H1 (cell line): ENCODE measurements around the gene KRTAP2-3. TPM values are rescaled to one million over a fixed set of nuclear protein-coding genes. Genes with fewer than 3 reads are reported as not detected.

ENCODE experiments used
- CTCF ChIA-PET: fragments of 300-600 bp; sonication (Branson Sonifier 250); formaldehyde crosslinking; loops from one replicate; lab custom pipeline; 2021; ENCODE audit not compliant: partially characterized antibody; lab: Charles Lee
- POLR2A ChIA-PET: fragments of 300-600 bp; sonication (Branson Sonifier 250); formaldehyde crosslinking; loops from one replicate; lab custom pipeline; 2021; ENCODE audit warnings: inconsistent platforms; ENCODE audit not compliant: partially characterized antibody; lab: Charles Lee
- DNase-seq, 2 experiments: peaks; one replicate each; pipeline versions ENCODE4 v3.0.0 to v3.0.0-alpha.2; 2010 to 2022; ENCODE audit warnings: low spot score in 2 of 2, low read depth in 1 of 2, mixed read lengths in 1 of 2
- FAIRE-seq: peaks from 2 replicates; lab custom pipeline; 2011; peaks lifted over from hg19 to GRCh38; lab: Jason Lieb, UNC
- H2AFZ ChIP-seq: 2 replicates; pipeline ENCODE4 v1.8.1; 2012; ENCODE audit warnings: low read length, inconsistent platforms
- H2AK5ac ChIP-seq: 2 replicates; pipeline ENCODE4 v1.6.1; 2013; ENCODE audit warnings: low read depth, low read length
- H2BK120ac ChIP-seq: replicated peaks from 2 replicates; pipeline ENCODE3; 2013; ENCODE audit warnings: low read depth, low read length, inconsistent platforms
- H2BK12ac ChIP-seq: 2 replicates; pipeline ENCODE4 v1.6.1; 2013; ENCODE audit warnings: low read depth, low read length
- H2BK15ac ChIP-seq: 2 replicates; pipeline ENCODE4 v1.6.1; 2013; ENCODE audit warnings: low read length
- H2BK20ac ChIP-seq: 2 replicates; pipeline ENCODE4 v1.6.1; 2013; ENCODE audit warnings: low read length
- H2BK5ac ChIP-seq: 2 replicates; pipeline ENCODE4 v1.6.1; 2013; ENCODE audit warnings: low read depth, low read length
- H3K14ac ChIP-seq: 2 replicates; pipeline ENCODE4 v1.6.1; 2013; ENCODE audit warnings: inconsistent platforms; ENCODE audit not compliant: insufficient read length
- H3K18ac ChIP-seq: 2 replicates; pipeline ENCODE4 v1.6.1; 2013; ENCODE audit warnings: low read length; ENCODE audit errors: extremely low read depth
- H3K23ac ChIP-seq: 2 replicates; pipeline ENCODE4 v1.6.1; 2013; ENCODE audit warnings: inconsistent platforms; ENCODE audit not compliant: insufficient read length
- H3K23me2 ChIP-seq: 2 replicates; pipeline ENCODE4 v1.6.1; 2013; ENCODE audit warnings: low read depth, low read length
- H3K27ac ChIP-seq: 2 replicates; pipeline ENCODE4 v1.6.1; 2011; ENCODE audit warnings: low read depth, low read length, inconsistent platforms
- H3K27me3 ChIP-seq, 4 experiments: replicated peaks in 1 of 4; 1 replicate in 1 of 4; 2 replicates in 3 of 4; pipeline versions ENCODE4 v1.6.1 to v1.8.1; 2011 to 2013; ENCODE audit warnings: low read length in 3 of 4, mild to moderate bottlenecking in 3 of 4, inconsistent platforms in 2 of 4, mixed read lengths in 2 of 4, moderate library complexity in 1 of 4; ENCODE audit not compliant: control insufficient read depth in 3 of 4, insufficient read depth in 3 of 4; ENCODE audit errors: extremely low read depth in 1 of 4
- H3K36me3 ChIP-seq, 4 experiments: 2 replicates each; pipeline versions ENCODE4 v1.6.1 to v1.8.1; 2011 to 2013; ENCODE audit warnings: mild to moderate bottlenecking in 4 of 4, low read length in 3 of 4, moderate library complexity in 2 of 4, control low read depth in 1 of 4, inconsistent platforms in 1 of 4; ENCODE audit not compliant: insufficient read depth in 4 of 4, control insufficient read depth in 2 of 4
- H3K4ac ChIP-seq: replicated peaks from 2 replicates; pipeline ENCODE3; 2013; ENCODE audit warnings: low read length, low read depth, mixed read lengths, inconsistent platforms; ENCODE audit not compliant: insufficient read length
- H3K4me1 ChIP-seq, 4 experiments: replicated peaks in 1 of 4; 1 replicate in 1 of 4; 2 replicates in 3 of 4; pipeline versions ENCODE4 v1.6.1 to v1.8.1; 2011 to 2013; ENCODE audit warnings: low read length in 3 of 4, inconsistent platforms in 2 of 4, mixed read lengths in 1 of 4; ENCODE audit not compliant: insufficient read depth in 4 of 4, control insufficient read depth in 3 of 4
- H3K4me2 ChIP-seq, 2 experiments: 2 replicates each; pipeline versions ENCODE4 v1.6.1 to v1.8.1; 2011 to 2013; ENCODE audit warnings: low read depth in 2 of 2, low read length in 2 of 2, control low read depth in 1 of 2, inconsistent platforms in 1 of 2, mild to moderate bottlenecking in 1 of 2; ENCODE audit not compliant: insufficient read depth in 1 of 2
- H3K4me3 ChIP-seq, 4 experiments: fragments of 200-600, 300-600 bp in 1 of 4; sonication (generic), shearing (Covaris generic), sonication (Bioruptor Twin) in 1 of 4; 2 replicates each; pipeline versions ENCODE4 v1.5.1 to v1.8.1; 2011 to 2016; ENCODE audit warnings: low read length in 4 of 4, low read depth in 3 of 4, control low read depth in 2 of 4, inconsistent platforms in 2 of 4, mild to moderate bottlenecking in 2 of 4, mixed read lengths in 1 of 4, moderate library complexity in 1 of 4; ENCODE audit not compliant: insufficient read depth in 2 of 4; ENCODE audit errors: extremely low read depth in 1 of 4
- H3K56ac ChIP-seq: replicated peaks from 2 replicates; pipeline ENCODE3; 2013; ENCODE audit warnings: low read depth, mild to moderate bottlenecking, mixed read lengths, low read length, inconsistent platforms; ENCODE audit not compliant: insufficient read length
- H3K79me1 ChIP-seq: 2 replicates; pipeline ENCODE4 v1.6.1; 2013; ENCODE audit warnings: low read depth, low read length, control low read depth
- H3K79me2 ChIP-seq, 2 experiments: 2 replicates each; pipeline versions ENCODE4 v1.6.1 to v1.8.1; 2012 to 2013; ENCODE audit warnings: low read length in 2 of 2, mild to moderate bottlenecking in 2 of 2, inconsistent platforms in 1 of 2; ENCODE audit not compliant: insufficient read depth in 2 of 2, control insufficient read depth in 1 of 2
- H3K9ac ChIP-seq, 4 experiments: replicated peaks in 1 of 4; 1 replicate in 1 of 4; 2 replicates in 3 of 4; pipeline versions ENCODE4 v1.6.1 to v1.8.1; 2011 to 2013; ENCODE audit warnings: low read depth in 3 of 4, low read length in 3 of 4, control low read depth in 2 of 4, mild to moderate bottlenecking in 2 of 4, moderate library complexity in 2 of 4, inconsistent platforms in 1 of 4; ENCODE audit errors: extremely low read depth in 1 of 4
- H3K9me3 ChIP-seq, 2 experiments: 2 replicates each; pipeline versions ENCODE4 v1.6.1 to v1.8.1; 2012 to 2013; ENCODE audit warnings: mild to moderate bottlenecking in 2 of 2, moderate library complexity in 2 of 2, control low read depth in 1 of 2, inconsistent platforms in 1 of 2, low read depth in 1 of 2, low read length in 1 of 2, mixed read lengths in 1 of 2; ENCODE audit not compliant: insufficient read depth in 2 of 2
- H4K20me1 ChIP-seq, 2 experiments: replicated peaks in 1 of 2; 2 replicates each; pipeline versions ENCODE3 to v1.8.1; 2011 to 2013; ENCODE audit warnings: inconsistent platforms in 2 of 2, low read length in 2 of 2, mild to moderate bottlenecking in 1 of 2; ENCODE audit not compliant: insufficient read depth in 2 of 2, control insufficient read depth in 1 of 2
- H4K5ac ChIP-seq: 2 replicates; pipeline ENCODE4 v1.6.1; 2013; ENCODE audit warnings: low read length, low read depth, mixed read lengths, inconsistent platforms; ENCODE audit not compliant: insufficient read length
- H4K8ac ChIP-seq: 2 replicates; pipeline ENCODE4 v1.8.0; 2013; ENCODE audit warnings: mild to moderate bottlenecking, moderate library complexity, low read length, inconsistent platforms; ENCODE audit not compliant: insufficient read depth; ENCODE audit errors: extremely low read depth
- H4K91ac ChIP-seq: replicated peaks from 2 replicates; pipeline ENCODE3; 2013; ENCODE audit warnings: low read length, mixed read lengths, inconsistent platforms; ENCODE audit not compliant: insufficient read length
- CBX5 ChIP-seq: fragments of 300-800, 300-1000 bp; sonication (generic); IDR thresholded peaks from 2 replicates; pipeline ENCODE4 v1.7.1; 2016; ENCODE audit warnings: antibody characterized with exemption, low read length, low read depth
- FOSL1 ChIP-seq: IDR thresholded peaks from 2 replicates; pipeline ENCODE4 v1.6.1; 2011; ENCODE audit warnings: mild to moderate bottlenecking, low read depth, low read length, moderate library complexity; ENCODE audit not compliant: insufficient read depth
- HDAC6 ChIP-seq: IDR thresholded peaks from one replicate; pipeline ENCODE4 v1.7.1; 2012; ENCODE audit warnings: low read depth, mild to moderate bottlenecking, inconsistent platforms, low read length, moderate library complexity
- MAFK ChIP-seq: IDR thresholded peaks from 2 replicates; pipeline ENCODE4 v1.6.1; 2012; ENCODE audit warnings: low read depth, mild to moderate bottlenecking, improper control_type of control experiment, low read length
- POLR2A ChIP-seq, 2 experiments: IDR thresholded peaks; 1 replicate in 1 of 2; 2 replicates in 1 of 2; pipeline ENCODE4 v1.6.1; 2011; ENCODE audit warnings: low read depth in 2 of 2, low read length in 2 of 2, mild to moderate bottlenecking in 2 of 2; ENCODE audit errors: control extremely low read depth in 1 of 2
- POU5F1 ChIP-seq: IDR thresholded peaks from 2 replicates; pipeline ENCODE4 v1.6.1; 2011; ENCODE audit warnings: low read depth, mild to moderate bottlenecking, low read length, moderate library complexity
- RXRA ChIP-seq: IDR thresholded peaks from 2 replicates; pipeline ENCODE4 v1.6.1; 2011; ENCODE audit warnings: low read depth, mild to moderate bottlenecking, low read length, moderate library complexity; ENCODE audit not compliant: insufficient read depth
- SAP30 ChIP-seq: fragments of 300-600 bp; sonication (generic); IDR thresholded peaks from 2 replicates; pipeline ENCODE4 v1.7.1; 2012; ENCODE audit warnings: low read length, moderate library complexity, mild to moderate bottlenecking, inconsistent platforms; ENCODE audit not compliant: insufficient read depth, insufficient replicate concordance
- SP1 ChIP-seq: IDR thresholded peaks from 2 replicates; pipeline ENCODE4 v1.6.1; 2011; ENCODE audit warnings: low read depth, low read length
- SRF ChIP-seq: IDR thresholded peaks from 2 replicates; pipeline ENCODE4 v1.6.1; 2011; ENCODE audit warnings: mild to moderate bottlenecking, low read depth, low read length, moderate library complexity
- YY1 ChIP-seq: IDR thresholded peaks from 2 replicates; pipeline ENCODE4 v1.6.1; 2011; ENCODE audit warnings: low read depth, mild to moderate bottlenecking, low read length
- WGBS, 2 experiments: shearing (Covaris generic) in 1 of 2; methylation state at CpG; one replicate each; pipeline versions ENCODE4 v1.1.6 to v1.1.7; 2013 to 2015; ENCODE audit warnings: low lambda C conversion rate in 2 of 2, mixed read lengths in 2 of 2, inconsistent platforms in 1 of 2, low coverage in 1 of 2, missing lambda C conversion rate in 1 of 2; ENCODE audit not compliant: insufficient replicate concordance in 2 of 2, insufficient coverage in 1 of 2, insufficient read length in 1 of 2; ENCODE audit errors: extremely low coverage in 1 of 2, missing lambda C conversion rate in 1 of 2; 5-methylcytosine and 5-hydroxymethylcytosine counted together
- polyA plus RNA-seq, 7 experiments: library from polyadenylated mRNA; depleted of rRNA in 3 of 7; stranded (reverse) in 5 of 7; unstranded in 2 of 7; fragments of >200 nt in 5 of 7; fragments of 200-250 nt in 2 of 7; gene quantifications; 1 replicate in 5 of 7; 2 replicates in 1 of 7; 4 replicates in 1 of 7; pipeline versions ENCODE4 v1.2.1 to v1.2.3, GENCODE V29; 2011 to 2013; ENCODE audit warnings: missing spikeins in 2 of 7, mixed read lengths in 2 of 7
- total RNA-seq: library from RNA; stranded (reverse); fragmentation: NEBNext Ultra II Directional; extraction: Animal tissue kit (Norgen Biotek cat#: 25700); gene quantifications from 2 replicates; pipeline ENCODE4 v1.2.1, GENCODE V29; 2021

KRTAP2-3 gene
- total and polyA plus RNA-seq, 2 of the 8 experiments (the other 6 are each of a cell fraction or from before 2014, with no cell fraction given) = not detected

GRCh38 chr17:41026715-41027471, 33.0 kb downstream of the KRTAP2-3 start, which contains the start of gene KRTAP1-5:
Gene KRTAP1-5 (minus strand): TSS chr17:41027208. CDS start chr17:41027155, 53 bp downstream.
- Histone ChIP-seq H4K5ac (no peak within 1 kb of the TSS), H3K27me3 (no peaks in the 10 kb centered on the region), H3K4ac (no peak within 1 kb of the TSS), H3K79me2 (no peaks in the 10 kb centered on the region), H3K56ac (no peak within 1 kb of the TSS), H3K9ac (no peak within 1 kb of the TSS), H4K20me1 (no peaks in the 10 kb centered on the region), H3K14ac (no peak within 1 kb of the TSS), H2BK20ac (no peak within 1 kb of the TSS), H2BK120ac (no peak within 1 kb of the TSS), H2BK15ac (no peak within 1 kb of the TSS), H3K27ac (no peak within 1 kb of the TSS), H3K18ac (no peak within 1 kb of the TSS), H2AFZ (no peak within 1 kb of the TSS), H2BK12ac (no peak within 1 kb of the TSS), H3K4me1 (no peaks in the 10 kb centered on the region; a peak in 1 of 7 replicates), H3K36me3 (no peaks in the 10 kb centered on the region), H2AK5ac (no peak within 1 kb of the TSS), H3K4me2 (no peak within 1 kb of the TSS), H3K4me3 (no peak within 1 kb of the TSS), H2BK5ac (no peak within 1 kb of the TSS), H4K8ac (no peak within 1 kb of the TSS), H3K23ac (no peak within 1 kb of the TSS), H3K23me2 (no peaks in the 10 kb centered on the region), H3K9me3 (no peaks in the 10 kb centered on the region), H3K79me1 (no peaks in the 10 kb centered on the region), H4K91ac (no peak within 1 kb of the TSS)
- CTCF ChIA-PET = no interaction called here
- FAIRE-seq = no peak
- 86% methylated on average over 8 of the region's 9 CpGs; no CpG with 5 or more reads in 1 of the 2 experiments for WGBS, 2 experiments
- no peak for DNase-seq
- POLR2A ChIA-PET = no interaction called here
- TF ChIP-seq YY1 = no peak
- TF ChIP-seq FOSL1 = no peak
- TF ChIP-seq MAFK = no peak
- no peak for TF ChIP-seq HDAC6
- no peak for TF ChIP-seq POU5F1
- no peak for TF ChIP-seq RXRA
- TF ChIP-seq SP1 = no peak
- no peak for TF ChIP-seq CBX5
- no peak for TF ChIP-seq POLR2A (IDR thresholded peaks at IDR 0.05; ENCODE audit: control extremely low read depth in 1 of 2, low read depth in 2 of 2, low read length in 2 of 2)
- no peak for TF ChIP-seq SAP30
- no peak for TF ChIP-seq SRF
